Measurements from ENCODE around the gene LCN15.

DNA sequence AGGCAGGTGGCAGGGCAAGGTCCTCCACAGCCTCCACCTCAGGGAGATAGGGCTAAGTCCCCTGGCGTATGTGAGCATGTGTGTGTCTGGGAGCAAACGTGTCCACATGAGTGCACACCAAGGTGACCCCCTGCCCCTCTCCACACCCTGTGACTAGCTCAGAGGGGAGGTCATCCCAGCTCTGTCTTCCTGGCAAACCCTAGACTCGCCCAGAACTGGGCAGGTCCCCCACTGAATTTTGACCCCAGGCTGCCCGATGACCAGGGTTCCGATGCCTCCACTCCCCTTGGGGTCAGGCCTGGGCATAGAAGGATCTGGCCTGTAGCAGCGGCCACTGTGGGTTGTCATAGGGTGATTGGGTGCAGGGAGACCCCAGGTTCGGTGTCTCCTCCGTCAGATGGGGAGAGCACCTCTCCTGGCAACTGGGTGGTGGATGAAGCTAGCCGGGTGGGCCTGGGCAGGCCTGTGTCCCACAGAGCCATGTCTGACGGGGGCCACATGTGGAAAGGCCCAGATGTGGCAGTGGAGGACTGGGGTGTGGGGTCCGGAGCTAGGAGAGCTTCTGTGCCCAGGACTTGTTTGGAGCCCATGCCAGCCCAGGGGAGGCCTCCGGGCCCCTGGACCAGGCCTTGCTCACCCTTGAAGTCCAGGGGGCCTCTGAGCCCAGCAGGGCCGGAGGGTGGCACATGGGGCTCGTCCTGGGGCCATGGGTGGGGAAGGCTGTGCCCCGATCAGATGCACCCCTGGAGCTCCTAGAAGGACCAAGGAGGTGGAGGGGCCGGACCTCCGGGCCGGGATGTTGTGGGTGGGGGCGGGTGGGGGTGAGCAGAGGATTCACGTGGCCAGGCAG, 45.7 kb downstream of the LCN15 start:
- no peak for TF ChIP-seq POLR2A (IDR thresholded peaks at IDR 0.05)
- TF ChIP-seq, protein P1, sequence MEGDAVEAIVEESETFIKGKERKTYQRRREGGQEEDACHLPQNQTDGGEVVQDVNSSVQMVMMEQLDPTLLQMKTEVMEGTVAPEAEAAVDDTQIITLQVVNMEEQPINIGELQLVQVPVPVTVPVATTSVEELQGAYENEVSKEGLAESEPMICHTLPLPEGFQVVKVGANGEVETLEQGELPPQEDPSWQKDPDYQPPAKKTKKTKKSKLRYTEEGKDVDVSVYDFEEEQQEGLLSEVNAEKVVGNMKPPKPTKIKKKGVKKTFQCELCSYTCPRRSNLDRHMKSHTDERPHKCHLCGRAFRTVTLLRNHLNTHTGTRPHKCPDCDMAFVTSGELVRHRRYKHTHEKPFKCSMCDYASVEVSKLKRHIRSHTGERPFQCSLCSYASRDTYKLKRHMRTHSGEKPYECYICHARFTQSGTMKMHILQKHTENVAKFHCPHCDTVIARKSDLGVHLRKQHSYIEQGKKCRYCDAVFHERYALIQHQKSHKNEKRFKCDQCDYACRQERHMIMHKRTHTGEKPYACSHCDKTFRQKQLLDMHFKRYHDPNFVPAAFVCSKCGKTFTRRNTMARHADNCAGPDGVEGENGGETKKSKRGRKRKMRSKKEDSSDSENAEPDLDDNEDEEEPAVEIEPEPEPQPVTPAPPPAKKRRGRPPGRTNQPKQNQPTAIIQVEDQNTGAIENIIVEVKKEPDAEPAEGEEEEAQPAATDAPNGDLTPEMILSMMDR (IDR thresholded peaks at IDR 0.05): no peak
- no peak for TF ChIP-seq EP300 (IDR thresholded peaks at IDR 0.05)

Data from ovary (tissue), 3 donors.